SW 1271 (cell line): ENCODE results near the gene FRY.

ENCODE experiments used
- DNase-seq, 2 experiments: peaks; one replicate each; lab custom pipeline; 2025; lab: John Stamatoyannopoulos, UW

The FRY gene

DNA sequence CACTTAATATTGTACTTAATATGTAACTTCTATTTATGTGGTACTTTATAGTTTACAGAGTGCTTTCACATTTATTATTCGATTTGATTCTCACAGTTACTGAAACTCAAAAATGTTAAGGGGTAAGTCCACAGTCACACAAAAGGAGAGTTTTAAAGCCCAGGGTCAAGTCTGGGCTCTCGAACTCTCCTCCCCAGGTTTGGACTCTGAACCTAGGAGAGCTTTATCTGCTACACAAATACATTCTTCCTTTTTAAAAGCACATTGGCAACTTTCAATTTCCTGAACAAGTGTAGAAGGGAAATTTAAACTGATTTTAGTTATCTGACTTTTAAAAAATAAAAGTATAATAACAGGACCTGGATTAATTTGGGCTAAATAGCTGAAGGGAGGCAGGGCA is 144.4 kb downstream of the FRY start:
- no peak for DNase-seq

DNA sequence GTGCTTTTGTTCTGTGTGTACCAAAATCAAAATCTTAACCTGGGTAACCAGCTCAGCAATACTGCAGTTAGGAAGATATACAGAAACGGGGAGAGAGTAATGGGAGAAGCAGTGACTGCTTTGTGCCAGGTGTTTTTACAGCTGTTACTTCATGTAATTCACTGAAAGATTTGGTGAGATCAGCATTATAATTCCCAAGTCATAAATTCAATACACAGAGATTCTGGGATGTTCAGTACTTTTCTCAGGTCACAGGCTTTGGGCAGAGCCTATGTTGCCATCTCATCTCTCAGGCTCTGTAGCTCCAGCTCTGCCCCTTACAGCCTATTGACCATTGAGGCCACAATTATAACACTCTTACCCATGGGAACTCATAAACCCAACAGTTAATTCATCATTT is 145.1 kb downstream of the FRY start:
- no peak for DNase-seq

DNA sequence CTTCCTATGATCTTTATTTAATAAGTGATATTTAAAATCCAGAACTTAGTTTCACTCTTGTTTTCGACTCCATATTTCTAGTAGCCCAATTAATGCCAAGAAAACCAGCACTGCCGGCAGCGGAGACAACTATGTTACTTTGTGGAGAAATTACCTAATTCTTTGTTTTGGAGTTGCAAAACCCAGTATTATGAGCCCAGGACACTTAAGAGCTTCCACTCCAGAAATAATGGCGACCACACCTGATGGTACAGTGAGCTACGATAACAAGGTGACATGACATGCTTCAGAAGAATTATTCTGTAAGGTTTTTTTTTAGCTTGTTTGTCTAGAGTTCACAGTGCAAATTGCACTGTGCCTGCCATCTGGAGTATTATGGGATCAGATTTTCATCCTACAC is 147.2 kb downstream of the FRY start:
- DNase-seq, result no peak

DNA sequence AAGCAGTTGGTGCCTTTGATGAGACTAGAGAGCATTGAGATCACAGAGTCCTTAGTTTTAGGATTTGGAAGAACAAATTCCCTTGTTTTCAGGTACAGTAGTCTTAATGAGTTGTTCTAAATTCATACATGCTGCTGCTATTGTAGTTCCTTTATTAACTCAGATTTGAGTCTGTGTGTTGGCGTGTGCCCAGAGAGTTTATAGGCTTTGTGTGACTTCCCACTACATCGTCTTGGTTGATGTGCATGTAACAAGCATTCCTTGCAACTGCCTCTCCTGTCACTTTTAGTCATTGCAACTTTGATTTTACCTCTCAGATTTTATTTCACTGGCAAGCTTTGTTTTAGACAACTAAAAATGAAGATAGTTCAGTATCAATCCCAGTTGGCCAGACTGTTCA is 148.1 kb downstream of the FRY start:
- no peak for DNase-seq

DNA sequence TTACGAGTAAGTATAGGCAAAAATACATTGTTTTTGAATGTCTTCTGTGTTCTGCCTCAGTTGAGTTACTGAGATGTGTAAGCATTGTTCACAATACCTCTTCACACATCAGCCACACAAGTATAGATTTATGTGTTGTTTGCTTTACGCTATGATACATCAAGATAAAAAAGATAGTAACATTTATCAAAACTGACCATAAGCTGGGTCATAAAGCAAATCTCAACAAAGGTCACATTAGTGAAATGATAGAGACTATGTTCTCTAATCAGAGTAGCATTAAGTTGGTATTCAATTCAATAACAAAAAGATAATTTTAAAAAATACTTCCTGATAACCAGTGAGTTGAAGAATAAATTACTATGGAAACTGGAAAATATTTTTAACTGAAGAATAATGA is 156.1 kb downstream of the FRY start:
- DNase-seq, result no peak

DNA sequence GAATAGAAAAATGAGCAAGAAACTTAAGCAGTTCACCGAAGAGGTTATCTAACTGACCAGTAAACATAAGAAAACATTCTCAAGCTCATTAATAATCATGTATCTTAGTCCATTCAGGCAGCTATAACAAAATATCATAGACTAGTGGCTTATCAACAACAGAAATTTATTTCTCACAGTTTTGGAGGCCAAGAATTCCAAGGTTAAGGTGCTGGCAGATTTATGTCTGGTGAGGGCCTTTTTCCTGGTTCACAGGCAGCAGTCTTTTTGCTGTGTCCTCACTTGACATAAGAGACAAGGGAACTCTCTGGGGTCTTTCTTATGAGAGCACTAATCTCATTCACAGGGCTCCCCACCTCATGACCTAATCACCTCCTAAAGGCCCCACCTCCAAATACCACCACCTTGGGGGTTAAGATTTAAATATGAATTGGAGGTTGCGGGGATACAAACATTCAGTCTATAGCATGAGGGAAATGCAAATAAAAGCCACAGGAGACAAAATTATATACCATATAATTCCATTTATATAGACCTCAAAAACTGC is 160.0 kb downstream of the FRY start:
- DNase-seq, result no peak

DNA sequence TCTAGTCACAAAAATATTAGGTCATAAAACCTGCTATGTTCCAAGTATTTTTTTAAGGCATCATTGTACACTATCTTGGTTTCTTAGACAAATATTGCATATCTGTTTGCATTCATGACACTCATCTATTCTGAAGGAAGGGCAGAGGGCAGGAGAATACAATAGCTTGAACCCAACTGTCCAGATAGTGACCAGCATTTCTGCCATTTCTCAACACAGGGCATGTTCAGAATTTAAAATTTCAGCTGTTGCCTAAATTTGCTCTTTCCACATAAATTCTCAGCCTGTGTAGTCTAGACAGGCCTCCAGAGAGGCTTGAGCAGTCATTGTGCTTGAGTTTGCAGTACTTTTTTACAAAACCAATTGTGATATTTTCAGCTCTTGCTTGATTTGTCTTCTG is 164.1 kb downstream of the FRY start:
- no peak for DNase-seq

DNA sequence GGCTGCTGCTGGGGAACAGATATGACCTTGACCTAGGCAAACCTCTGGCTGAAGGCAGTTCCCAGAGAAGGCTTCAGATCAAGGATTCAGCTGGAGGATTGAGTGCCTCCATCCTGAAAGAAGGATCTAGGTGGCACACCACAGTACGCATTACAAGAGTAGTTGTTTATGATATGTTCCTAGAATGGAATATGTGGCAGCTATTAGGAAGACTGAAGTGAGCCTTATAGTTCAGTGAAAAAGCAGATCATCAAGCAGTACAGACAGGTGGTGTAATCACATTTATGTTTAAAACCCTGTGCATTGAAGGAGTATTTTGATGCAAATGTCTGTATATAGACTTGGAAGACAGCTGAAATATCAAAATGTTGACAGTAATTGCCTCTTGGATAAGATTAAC is 167.6 kb downstream of the FRY start:
- no peak for DNase-seq

DNA sequence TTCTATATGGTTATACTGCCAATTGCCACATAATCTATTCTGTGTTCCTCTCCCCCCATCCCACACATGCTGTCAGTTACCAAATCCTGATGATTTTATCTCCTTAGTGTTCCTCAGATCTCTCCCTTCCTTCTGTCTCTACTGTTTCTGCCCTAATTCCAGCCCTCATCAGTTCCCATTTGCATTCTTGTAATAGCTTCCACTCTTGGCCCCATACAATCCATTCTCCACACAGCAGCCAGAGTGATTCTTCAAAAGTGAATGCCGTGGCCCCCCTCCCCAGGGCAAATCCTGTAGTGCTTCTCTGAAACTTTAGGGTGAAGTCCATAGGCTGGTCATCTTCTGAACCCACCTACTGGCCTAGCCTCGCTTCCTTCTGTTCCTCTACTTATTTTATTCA is 169.2 kb downstream of the FRY start:
- DNase-seq, result no peak

DNA sequence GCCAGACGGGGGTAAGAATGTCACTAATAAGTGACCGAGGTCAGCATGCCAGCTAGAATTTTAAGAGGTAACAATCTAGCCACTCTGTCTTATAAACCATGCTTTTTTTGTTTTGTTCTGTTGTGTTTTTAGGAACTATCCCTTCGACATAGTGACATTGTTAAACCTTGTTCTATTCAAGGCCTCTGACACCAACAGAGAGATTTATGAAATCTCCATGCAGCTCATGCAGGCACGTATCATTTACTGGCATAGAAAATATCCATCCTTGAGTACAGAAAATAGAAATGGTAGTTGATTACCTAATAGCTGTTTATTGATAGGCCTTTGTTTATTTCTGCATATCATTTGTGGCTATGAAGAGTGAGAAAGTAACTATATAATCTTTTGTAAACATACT is 170.2 kb downstream of the FRY start:
- no peak for DNase-seq

DNA sequence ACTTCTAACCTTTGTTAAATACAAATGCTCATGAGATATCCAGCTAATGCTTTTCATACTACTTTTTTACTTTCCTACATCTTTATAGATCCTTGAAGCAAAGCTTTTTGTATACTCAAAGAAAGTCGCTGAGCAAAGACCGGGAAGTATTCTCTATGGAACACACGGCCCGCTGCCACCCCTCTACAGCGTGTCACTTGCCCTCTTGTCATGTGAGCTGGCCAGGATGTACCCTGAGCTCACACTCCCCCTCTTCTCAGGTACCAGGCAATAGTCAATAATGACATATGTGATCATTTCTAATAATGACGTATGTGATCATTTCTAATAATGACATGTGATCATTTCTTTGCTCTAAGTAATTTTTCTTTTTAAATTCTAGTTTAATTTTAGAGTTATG is 170.7 kb downstream of the FRY start:
- DNase-seq, result no peak

DNA sequence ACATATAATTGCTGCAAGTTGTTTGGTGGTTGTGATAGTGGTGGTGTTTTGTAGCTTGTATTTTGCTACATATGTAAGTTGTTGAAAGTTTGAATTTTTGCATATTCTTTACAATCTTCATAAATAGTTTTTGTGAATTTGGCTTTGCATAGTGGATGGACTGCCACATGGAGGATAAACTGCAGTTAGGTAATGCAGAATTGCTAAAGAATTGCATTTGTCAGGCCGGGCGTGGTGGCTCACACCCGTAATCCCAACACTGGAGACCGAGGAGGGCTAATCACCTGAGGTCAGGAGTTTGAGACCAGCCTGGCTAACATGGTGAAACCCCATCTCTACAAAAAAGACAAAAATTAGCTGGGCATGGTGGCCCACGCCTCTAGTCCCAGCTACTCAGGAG is 171.6 kb downstream of the FRY start:
- DNase-seq, result no peak

DNA sequence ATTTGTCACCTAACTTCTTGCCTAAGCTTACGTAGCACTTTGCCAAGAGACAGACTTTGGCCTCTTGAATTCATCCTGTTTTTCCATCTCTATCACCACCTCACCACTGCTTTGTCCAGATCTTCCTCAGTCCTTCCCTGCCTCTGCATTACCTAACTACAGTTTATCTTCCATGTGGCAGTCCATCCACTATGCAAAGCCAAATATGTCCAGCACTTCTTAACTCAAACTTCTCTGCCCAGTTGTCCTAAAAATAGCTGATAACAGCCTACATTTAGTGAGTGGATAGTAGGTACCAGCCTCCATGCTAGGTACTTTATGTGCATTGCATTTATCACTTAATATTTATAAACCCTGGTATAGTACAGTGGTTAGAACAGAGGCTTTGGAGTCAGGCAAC is 172.2 kb downstream of the FRY start:
- no peak for DNase-seq

DNA sequence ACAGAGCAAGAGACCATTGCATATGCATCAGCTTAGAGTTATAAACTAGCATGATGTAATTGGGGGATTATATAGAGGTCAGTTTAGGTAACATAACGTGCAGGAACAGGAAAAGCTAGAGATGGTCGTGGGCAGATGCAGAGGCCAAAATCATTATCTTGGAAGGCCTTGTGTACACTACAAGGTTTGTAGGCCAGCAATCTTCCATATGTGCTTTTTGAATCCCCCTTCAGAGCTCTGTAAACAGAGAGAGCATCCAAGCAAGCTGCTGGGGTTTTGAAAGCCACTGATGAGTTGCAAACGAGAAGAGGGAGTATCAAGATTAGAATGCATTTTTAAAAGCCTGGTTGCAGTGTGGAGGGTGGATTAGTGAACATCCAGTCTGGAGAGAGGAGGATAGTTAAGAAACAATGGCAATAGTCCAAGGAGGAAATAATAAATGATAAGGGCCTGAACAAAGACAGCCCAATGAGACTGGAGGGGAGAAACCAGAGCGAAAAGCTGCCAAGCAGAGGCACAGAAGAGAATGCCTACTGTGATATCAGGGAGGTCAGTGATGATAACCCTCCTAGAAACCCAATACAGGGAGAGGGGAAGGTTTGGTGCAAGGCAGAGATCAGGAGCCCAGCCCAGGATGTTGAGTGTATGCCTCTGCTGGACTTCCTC is 174.0 kb downstream of the FRY start:
- DNase-seq, result no peak

DNA sequence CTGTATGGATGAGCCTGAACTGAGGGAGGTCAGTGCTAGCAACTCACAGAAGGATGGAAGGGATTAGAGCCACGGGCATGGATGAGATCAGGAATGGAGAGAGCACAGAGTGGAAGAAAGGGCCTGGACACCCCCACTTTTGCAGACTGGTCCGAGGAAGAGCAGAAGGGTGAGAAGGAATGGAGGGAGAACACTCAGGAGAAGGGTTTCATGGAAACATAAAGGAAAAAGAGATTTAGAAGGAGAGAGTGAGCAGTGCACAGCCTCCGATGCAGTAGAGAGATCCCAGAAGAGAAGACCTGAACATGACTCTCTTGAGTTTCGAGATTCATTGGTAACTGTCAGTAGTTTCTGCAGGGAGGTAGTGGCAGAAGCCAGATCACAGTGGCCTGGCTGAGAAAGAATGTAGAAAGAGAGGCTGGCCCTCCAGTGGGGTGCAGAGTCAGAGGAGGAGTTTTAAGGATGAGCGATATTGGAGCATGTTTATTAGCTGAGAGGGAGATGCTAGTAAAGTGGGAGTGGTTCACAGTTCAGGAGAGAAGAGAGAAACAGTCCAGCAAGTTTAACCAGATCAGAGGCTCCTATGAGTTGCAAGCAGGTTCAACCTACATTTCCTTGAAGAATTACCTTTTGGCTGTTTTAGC is 174.6 kb downstream of the FRY start:
- DNase-seq, result no peak

DNA sequence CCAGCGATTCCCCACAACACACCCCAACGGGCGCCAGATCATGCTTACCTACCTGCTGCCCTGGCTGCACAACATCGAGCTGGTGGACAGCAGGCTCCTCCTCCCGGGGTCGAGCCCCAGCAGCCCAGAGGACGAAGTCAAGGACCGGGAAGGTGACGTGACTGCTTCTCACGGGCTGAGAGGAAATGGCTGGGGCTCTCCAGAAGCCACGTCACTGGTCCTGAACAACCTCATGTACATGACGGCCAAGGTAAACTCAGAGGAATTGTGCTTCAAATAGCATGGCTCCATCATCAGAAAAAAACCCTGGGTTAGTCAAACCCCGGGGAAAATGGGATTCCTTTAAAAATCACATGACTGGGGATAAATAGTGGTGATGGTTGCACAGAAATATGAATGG is 177.3 kb downstream of the FRY start:
- DNase-seq, result no peak

DNA sequence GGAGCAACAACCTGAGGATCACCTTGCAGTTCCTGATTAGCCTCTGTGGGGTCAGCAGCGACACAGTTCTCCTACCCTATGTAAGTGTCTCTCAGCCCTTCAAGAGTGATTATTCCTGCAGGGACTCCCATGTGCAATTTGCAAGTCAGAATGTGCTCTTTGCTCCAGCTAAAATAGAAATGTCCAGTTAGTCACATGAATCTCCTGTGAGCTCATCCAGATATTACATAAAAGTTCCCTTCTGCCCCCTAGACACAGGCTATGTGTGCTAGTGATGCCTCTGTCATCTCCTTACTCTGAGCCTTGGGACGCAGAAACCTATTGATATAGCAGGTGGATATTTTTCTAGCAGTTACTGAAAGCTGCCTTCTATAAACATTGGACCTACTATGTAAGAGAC is 178.1 kb downstream of the FRY start:
- DNase-seq, result no peak

DNA sequence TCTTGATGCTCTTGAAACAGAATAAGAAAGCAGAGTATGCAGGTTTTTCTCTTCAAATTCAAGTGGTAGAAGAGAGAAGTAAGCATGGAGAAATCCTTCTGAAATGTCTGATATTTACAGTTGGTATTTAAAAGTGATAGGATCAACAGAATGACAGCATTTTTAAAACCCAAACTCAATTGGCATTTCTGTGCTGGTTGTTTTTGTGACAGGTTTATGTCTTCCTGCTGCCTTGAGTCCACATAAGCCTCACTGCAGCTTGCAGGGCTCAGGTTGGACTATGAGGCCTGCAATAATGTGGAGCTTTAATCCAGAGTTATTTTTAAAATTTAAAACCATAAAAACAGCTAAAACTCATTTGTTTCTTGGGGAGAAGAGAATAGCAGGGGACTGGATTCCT is 178.5 kb downstream of the FRY start:
- no peak for DNase-seq

DNA sequence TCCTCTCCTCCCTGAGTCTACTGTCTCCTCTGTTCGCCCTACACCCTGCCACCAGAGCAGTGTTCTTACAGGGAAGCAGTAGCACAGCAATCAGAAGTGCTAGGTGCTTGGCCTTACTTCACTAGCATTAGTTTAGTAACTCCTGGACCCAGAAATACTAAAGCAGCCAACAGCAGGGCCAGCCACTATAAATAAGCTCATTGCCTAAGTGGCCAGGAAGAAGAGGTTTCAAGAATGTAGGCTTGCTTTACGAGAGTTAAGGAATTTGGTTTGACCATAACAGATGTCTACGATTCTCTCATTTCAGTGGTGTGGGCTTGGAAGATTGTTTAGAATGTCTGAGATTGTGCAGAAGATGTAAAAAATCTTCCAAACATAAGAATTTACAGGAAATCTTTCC is 180.2 kb downstream of the FRY start:
- no peak for DNase-seq

DNA sequence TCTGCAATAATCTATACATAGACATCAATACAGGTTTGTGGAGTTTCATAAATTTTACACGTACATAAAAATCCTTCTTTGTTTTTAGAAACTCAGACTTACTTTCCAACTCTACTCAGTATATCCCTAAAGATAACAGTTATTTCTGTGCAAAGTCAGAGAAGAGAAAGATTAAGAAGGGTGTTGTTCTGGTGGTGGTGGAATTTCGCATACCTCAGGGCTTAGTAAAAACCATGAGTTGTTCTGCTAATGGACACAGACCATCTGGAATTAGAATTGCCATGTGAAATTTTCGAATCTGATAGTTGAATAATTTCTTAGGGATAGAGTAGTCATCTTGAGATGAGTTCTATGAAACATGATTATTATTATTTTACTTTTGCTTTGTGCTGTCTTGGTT is 180.8 kb downstream of the FRY start:
- no peak for DNase-seq

DNA sequence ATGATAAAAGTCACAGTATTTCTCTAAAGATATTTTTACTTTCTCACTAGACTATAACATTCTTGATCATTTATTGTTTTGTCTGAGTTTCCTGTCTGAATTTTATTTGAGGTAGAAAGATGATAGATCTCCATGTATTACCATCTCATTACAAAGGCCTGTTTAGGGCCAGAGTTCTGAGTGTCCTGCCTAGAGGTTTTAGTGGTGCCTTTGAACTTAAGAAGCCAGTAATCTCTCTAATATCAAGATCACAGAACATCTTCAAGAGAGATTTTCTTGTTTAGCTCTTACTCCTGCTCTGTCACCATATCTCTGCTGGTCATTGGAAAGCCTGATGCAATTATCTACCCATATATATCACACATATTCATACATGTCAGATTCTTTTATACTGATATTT is 182.1 kb downstream of the FRY start:
- no peak for DNase-seq

DNA sequence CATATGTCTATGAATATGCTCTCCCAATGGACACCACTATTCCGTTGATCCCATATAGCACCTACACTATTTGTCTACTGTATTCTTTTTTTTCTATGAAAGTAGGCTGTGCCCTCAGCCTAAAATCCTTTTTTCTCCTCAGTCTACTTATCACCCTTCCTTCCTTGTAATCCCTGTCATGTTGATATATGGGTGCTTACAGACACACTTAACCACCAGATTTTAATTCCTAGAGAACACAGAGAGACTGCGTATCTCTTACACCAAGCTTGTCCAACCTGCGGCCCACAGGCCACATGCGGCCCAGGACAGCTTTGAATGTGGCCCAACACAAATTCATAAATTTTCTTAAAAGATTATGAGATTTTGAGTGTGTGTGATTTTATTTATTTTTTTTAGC is 182.5 kb downstream of the FRY start:
- DNase-seq, result no peak

DNA sequence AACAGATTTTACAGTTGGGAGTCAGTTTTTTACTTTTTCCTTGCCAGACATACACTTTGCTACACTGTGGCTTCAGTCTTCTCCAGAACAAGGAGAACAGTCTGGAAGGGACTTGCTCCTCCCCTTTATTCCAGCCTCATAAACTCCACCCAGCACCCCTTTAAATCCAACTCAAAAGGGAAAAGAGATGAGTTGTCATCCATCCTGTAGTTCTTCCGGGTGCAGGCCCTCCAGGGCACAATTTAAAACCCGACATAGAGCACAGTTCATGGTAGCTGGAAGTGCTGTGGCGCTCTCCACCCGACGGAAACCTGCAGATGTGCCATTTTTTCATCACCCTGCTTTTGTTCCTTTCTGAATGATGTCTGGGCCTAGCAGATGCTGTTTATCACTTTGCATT is 184.7 kb downstream of the FRY start:
- no peak for DNase-seq

DNA sequence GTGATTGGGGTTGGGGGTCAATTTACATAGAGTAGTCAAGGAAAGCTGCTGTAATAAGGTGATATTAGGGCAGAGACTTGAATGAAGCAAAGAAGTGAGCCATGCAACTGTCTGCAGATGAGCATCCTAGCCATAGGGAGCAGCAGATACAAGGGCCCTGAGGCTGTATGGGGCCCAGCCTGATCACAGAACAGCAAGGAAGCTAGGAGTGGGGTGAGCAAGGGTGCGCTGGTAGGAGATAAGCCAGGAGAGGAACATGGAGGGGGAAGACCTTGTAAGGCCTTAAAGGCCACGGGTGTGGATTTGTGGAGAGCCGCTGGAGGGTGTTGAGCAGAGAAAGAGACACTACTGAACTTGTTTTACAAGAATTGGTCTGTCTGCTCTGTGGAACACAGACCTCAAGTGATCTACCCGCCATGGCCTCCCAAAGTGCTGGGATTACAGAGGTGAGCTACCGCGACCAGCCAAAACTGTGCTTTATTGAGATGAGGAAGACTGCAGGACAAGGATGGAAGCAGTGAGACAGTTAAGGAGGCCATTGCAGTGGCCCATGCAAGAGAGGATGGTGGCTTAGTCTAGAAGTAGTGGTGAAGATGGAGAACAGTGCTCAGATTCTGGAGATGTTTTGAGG is 190.6 kb downstream of the FRY start:
- no peak for DNase-seq
